ENCODE measurements around the gene SCN1A.

Gene SCN1A

GRCh38 chr2:166041613-166042012, 86.2 kb downstream of the SCN1A start:
- H3K27ac ChIP-seq: no peak overlapping the region

GRCh38 chr2:166032361-166032760, 95.5 kb downstream of the SCN1A start:
- no peak for DNase-seq
- TF ChIP-seq CTCF (IDR thresholded peaks at IDR 0.05; ENCODE audit: low read depth, low read length): no peak
- Histone ChIP-seq H3K36me3 (no peaks in the 10 kb centered on the region), H3K9me3 (ENCODE audit: severe bottlenecking) (no peaks in the 10 kb centered on the region), H3K27me3 (ENCODE audit: insufficient read depth, low read depth, severe bottlenecking) (no peaks in the 10 kb centered on the region), H3K4me3 (ENCODE audit: low read depth, low read length) (no peak overlapping the region), H3K27ac (no peak overlapping the region)

More at GRCh38 chr2:166041613-166042012, 86.2 kb downstream of the SCN1A start:
- no peaks in the 10 kb centered on the region for H3K9me3 ChIP-seq (ENCODE audit: severe bottlenecking)
- H3K4me3 ChIP-seq (ENCODE audit: low read depth, low read length): no peak overlapping the region
- DNase-seq: no peak
- no peak for TF ChIP-seq CTCF (IDR thresholded peaks at IDR 0.05; ENCODE audit: low read depth, low read length)
- no peaks in the 10 kb centered on the region for H3K36me3 ChIP-seq
- no peaks in the 10 kb centered on the region for H3K27me3 ChIP-seq (ENCODE audit: insufficient read depth, low read depth, severe bottlenecking)

GRCh38 chr2:166031054-166031453, 96.8 kb downstream of the SCN1A start:
- no peak for TF ChIP-seq CTCF (IDR thresholded peaks at IDR 0.05; ENCODE audit: low read depth, low read length)
- H3K9me3 ChIP-seq (ENCODE audit: severe bottlenecking): no peaks in the 10 kb centered on the region
- no peaks in the 10 kb centered on the region for H3K36me3 ChIP-seq
- H3K27me3 ChIP-seq (ENCODE audit: insufficient read depth, low read depth, severe bottlenecking): no peaks in the 10 kb centered on the region
- H3K27ac ChIP-seq: no peak overlapping the region
- no peak overlapping the region for H3K4me3 ChIP-seq (ENCODE audit: low read depth, low read length)
- DNase-seq: no peak

GRCh38 chr2:166025313-166025712, 102.5 kb downstream of the SCN1A start:
- Histone ChIP-seq H3K27ac (no peak overlapping the region), H3K4me3 (ENCODE audit: low read depth, low read length) (no peak overlapping the region), H3K36me3 (no peaks in the 10 kb centered on the region), H3K9me3 (ENCODE audit: severe bottlenecking) (no peaks in the 10 kb centered on the region), H3K27me3 (ENCODE audit: insufficient read depth, low read depth, severe bottlenecking) (no peaks in the 10 kb centered on the region)
- TF ChIP-seq CTCF (IDR thresholded peaks at IDR 0.05; ENCODE audit: low read depth, low read length): no peak
- DNase-seq: no peak

GRCh38 chr2:166017208-166017607, 110.6 kb downstream of the SCN1A start:
- Histone ChIP-seq H3K27me3 (ENCODE audit: insufficient read depth, low read depth, severe bottlenecking) (no peaks in the 10 kb centered on the region), H3K27ac (no peak overlapping the region), H3K9me3 (ENCODE audit: severe bottlenecking) (no peaks in the 10 kb centered on the region), H3K4me3 (ENCODE audit: low read depth, low read length) (no peak overlapping the region), H3K36me3 (no peaks in the 10 kb centered on the region)
- DNase-seq: no peak
- no peak for TF ChIP-seq CTCF (IDR thresholded peaks at IDR 0.05; ENCODE audit: low read depth, low read length)

- Histone ChIP-seq H3K36me3 (no peaks in the 10 kb centered on the region), H3K4me3 (ENCODE audit: low read depth, low read length) (no peak overlapping the region), H3K9me3 (ENCODE audit: severe bottlenecking) (no peaks in the 10 kb centered on the region), H3K27me3 (ENCODE audit: insufficient read depth, low read depth, severe bottlenecking) (no peaks in the 10 kb centered on the region), H3K27ac (no peak overlapping the region)
- no peak for TF ChIP-seq CTCF (IDR thresholded peaks at IDR 0.05; ENCODE audit: low read depth, low read length)
- DNase-seq: no peak
Measured at GRCh38 chr2:166013878-166014277, 113.9 kb downstream of the SCN1A start.
